Measurements from ENCODE around the gene HMGXB3. TPM values are rescaled to one million over a fixed set of nuclear protein-coding genes. Genes with fewer than 3 reads are reported as not detected.
A peak's percentile ranks its signal among the peaks of the same experiment; 100 is the strongest.

The HMGXB3 gene
- total RNA-seq, 1 experiment from 2014 or later, result 56.2 TPM

GRCh38 chr5:150001660-150002486, 1.3 kb downstream of the HMGXB3 start:
- in situ Hi-C loops (cut with HindIII; ENCODE audit: low pct_unique_long_range_greater_than_20kb, low sequenced_read_pairs), result no loop called here
- DNase-seq (ENCODE audit: low read depth, low spot score), result peak; percentile 25
- peak overlapping the region; percentile 97 for H3K27ac ChIP-seq (ENCODE audit: low read length)
- ChIA-PET POLR2A (interaction anchor here (0.6 kb wide), 1 partner anchor 90 kb away, joined by 4 read pairs; no protein-coding TSS in a partner anchor), CTCF (interaction anchor here (0.6 kb wide), 1 partner anchor 18 kb away, joined by 6 read pairs; no protein-coding TSS in a partner anchor)
- no TSS peak for BruUV-seq (replicated peaks)
- no peaks in the 10 kb centered on the region for H3K9me3 ChIP-seq (ENCODE audit: control insufficient read depth, insufficient read depth, low read depth, low read length)
- H3K27me3 ChIP-seq (ENCODE audit: control insufficient read depth, insufficient read depth, low read length), result no peaks in the 10 kb centered on the region
- intact Hi-C loops (cut with micrococcal nuclease; ENCODE audit: unreplicated experiment), result no loop called here
- H3K4me3 ChIP-seq (ENCODE audit: low read depth in 2 of 2, low read length in 2 of 2), result peak overlapping the region; percentile 92 to 100
- TF ChIP-seq CTCF (IDR thresholded peaks at IDR 0.05) (peak; percentile 73), SIN3A (IDR thresholded peaks at IDR 0.05; ENCODE audit: borderline replicate concordance, insufficient read depth, low read depth, low read length) (no peak), TCF7L2 (IDR thresholded peaks at IDR 0.05; ENCODE audit: low read depth, low read length) (no peak)
- peaks cover 6% of the 10 kb centered on the region for H3K36me3 ChIP-seq (ENCODE audit: control insufficient read depth, insufficient read depth, low read length)
- H3K4me1 ChIP-seq (ENCODE audit: control insufficient read depth, insufficient read depth, low read length), result peaks cover 17% of the 10 kb centered on the region
- ATAC-seq, result peak; percentile 61

GRCh38 chr5:150006318-150006717, 5.8 kb downstream of the HMGXB3 start:
- DNase-seq (ENCODE audit: low read depth, low spot score) (no peak), ATAC-seq (no peak)
- no peak overlapping the region for H3K27ac ChIP-seq (ENCODE audit: low read length)
- TF ChIP-seq POLR2AphosphoS5 (IDR thresholded peaks at IDR 0.05; ENCODE audit: low read depth, low read length), result no peak
- TF ChIP-seq REST (IDR thresholded peaks at IDR 0.05; ENCODE audit: insufficient read depth in 1 of 2, low read depth in 2 of 2, low read length in 1 of 2), result no peak
- H3K4me1 ChIP-seq (ENCODE audit: control insufficient read depth, insufficient read depth, low read length), result peaks cover 11% of the 10 kb centered on the region
- no peaks in the 10 kb centered on the region for H3K27me3 ChIP-seq (ENCODE audit: control insufficient read depth, insufficient read depth, low read length)
- no peak overlapping the region for H3K4me3 ChIP-seq (ENCODE audit: low read depth in 2 of 2, low read length in 2 of 2)
- no peaks in the 10 kb centered on the region for H3K9me3 ChIP-seq (ENCODE audit: control insufficient read depth, insufficient read depth, low read depth, low read length)
- CTCF ChIA-PET, result interaction anchor here (0.7 kb wide), 1 partner anchor 284 kb away, joined by 3 read pairs; no protein-coding TSS in a partner anchor
- BruUV-seq (replicated peaks), result no TSS peak
- intact Hi-C loops (cut with micrococcal nuclease; ENCODE audit: unreplicated experiment) (no loop called here), in situ Hi-C loops (cut with HindIII; ENCODE audit: low pct_unique_long_range_greater_than_20kb, low sequenced_read_pairs) (no loop called here)
- H3K36me3 ChIP-seq (ENCODE audit: control insufficient read depth, insufficient read depth, low read length), result peaks cover 29% of the 10 kb centered on the region
- POLR2A ChIA-PET, result interaction anchor here (1.2 kb wide), 1 partner anchor 15 kb away, joined by 12 read pairs; no protein-coding TSS in a partner anchor

- Histone ChIP-seq H3K36me3 (ENCODE audit: control insufficient read depth, insufficient read depth, low read length) (peaks cover 29% of the 10 kb centered on the region), H3K9me3 (ENCODE audit: control insufficient read depth, insufficient read depth, low read depth, low read length) (no peaks in the 10 kb centered on the region), H3K4me3 (ENCODE audit: low read depth in 2 of 2, low read length in 2 of 2) (no peak overlapping the region), H3K4me1 (ENCODE audit: control insufficient read depth, insufficient read depth, low read length) (peaks cover 6% of the 10 kb centered on the region), H3K27ac (ENCODE audit: low read length) (no peak overlapping the region), H3K27me3 (ENCODE audit: control insufficient read depth, insufficient read depth, low read length) (no peaks in the 10 kb centered on the region)
- POLR2A ChIA-PET, result no interaction called here
- DNase-seq (ENCODE audit: low read depth, low spot score) (no peak), ATAC-seq (no peak)
- TF ChIP-seq CTCF (IDR thresholded peaks at IDR 0.05) (no peak), POLR2AphosphoS5 (IDR thresholded peaks at IDR 0.05; ENCODE audit: low read depth, low read length) (no peak), REST (IDR thresholded peaks at IDR 0.05; ENCODE audit: insufficient read depth in 1 of 2, low read depth in 2 of 2, low read length in 1 of 2) (no peak), TCF7L2 (IDR thresholded peaks at IDR 0.05; ENCODE audit: low read depth, low read length) (no peak), SIN3A (IDR thresholded peaks at IDR 0.05; ENCODE audit: borderline replicate concordance, insufficient read depth, low read depth, low read length) (no peak)
- in situ Hi-C loops (cut with HindIII; ENCODE audit: low pct_unique_long_range_greater_than_20kb, low sequenced_read_pairs) (no loop called here), intact Hi-C loops (cut with micrococcal nuclease; ENCODE audit: unreplicated experiment) (no loop called here)
- CTCF ChIA-PET, result no interaction called here
- BruUV-seq (replicated peaks), result no TSS peak
Observed at GRCh38 chr5:150007050-150007449, 6.5 kb downstream of the HMGXB3 start.
